HEK293T (cell line): ENCODE data around the gene PAPSS1.

Source experiments
- CTCF ChIA-PET: fragments of 350-600 bp; formaldehyde crosslinking; extraction: SDS; loops from one replicate; lab custom pipeline; 2021; ENCODE audit warnings: antibody characterized with exemption, inconsistent platforms; lab: Yijun Ruan, JAX
- POLR2A ChIA-PET: fragments of 350-600 bp; formaldehyde crosslinking; extraction: SDS; loops from one replicate; lab custom pipeline; 2020; ENCODE audit warnings: antibody characterized with exemption, inconsistent platforms; lab: Yijun Ruan, JAX
- DNase-seq: peaks from one replicate; pipeline ENCODE4 v3.0.0; 2012; ENCODE audit warnings: mixed read lengths; ENCODE audit errors: extremely low spot score
- ARNT ChIP-seq: fragments of 450-650 bp; IDR thresholded peaks from 2 replicates; pipeline ENCODE4 v1.6.1; 2017; ENCODE audit warnings: mild to moderate bottlenecking
- CTBP1 ChIP-seq: fragments of 450-650 bp; IDR thresholded peaks from 2 replicates; pipeline ENCODE4 v1.6.1; 2016; ENCODE audit warnings: borderline replicate concordance
- FOXA1 ChIP-seq: fragments of 450-650 bp; IDR thresholded peaks from 2 replicates; pipeline ENCODE4 v1.6.1; 2016; ENCODE audit warnings: mild to moderate bottlenecking
- FOXK2 ChIP-seq: fragments of 450-650 bp; IDR thresholded peaks from 2 replicates; pipeline ENCODE4 v1.6.1; 2016; ENCODE audit warnings: mild to moderate bottlenecking
- HDGF ChIP-seq: fragments of 450-650 bp; IDR thresholded peaks from 2 replicates; pipeline ENCODE4 v1.6.1; 2017; ENCODE audit warnings: antibody characterized with exemption, borderline replicate concordance
- L3MBTL2 ChIP-seq: fragments of 450-650 bp; conservative IDR thresholded peaks from 2 replicates; pipeline ENCODE4 v1.6.1; 2016; ENCODE audit warnings: mild to moderate bottlenecking
- LEF1 ChIP-seq: fragments of 450-650 bp; IDR thresholded peaks from 2 replicates; pipeline ENCODE4 v1.6.1; 2017; ENCODE audit warnings: mild to moderate bottlenecking, borderline replicate concordance
- PKNOX1 ChIP-seq: fragments of 450-650 bp; IDR thresholded peaks from 2 replicates; pipeline ENCODE4 v1.6.1; 2016
- SP1 ChIP-seq: fragments of 450-650 bp; IDR thresholded peaks from 2 replicates; pipeline ENCODE4 v1.6.1; 2017
- ZNF384 ChIP-seq: fragments of 450-650 bp; IDR thresholded peaks from 2 replicates; pipeline ENCODE4 v1.6.1; 2016

The PAPSS1 gene

GRCh38 chr4:107570952-107571351 is 149.1 kb downstream of the PAPSS1 start:
- TF ChIP-seq CTBP1 (no peak), LEF1 (no peak), L3MBTL2 (no peak), SP1 (no peak)
- DNase-seq: no peak
- CTCF ChIA-PET: interaction anchor here (0.6 kb wide), 1 partner anchor 22 kb away, joined by 3 read pairs; no protein-coding TSS in a partner anchor
- POLR2A ChIA-PET: no interaction called here

- no peak for DNase-seq
- ChIA-PET CTCF (no interaction called here), POLR2A (no interaction called here)
- TF ChIP-seq CTBP1: no peak
- TF ChIP-seq LEF1: no peak
- no peak for TF ChIP-seq SP1
- no peak for TF ChIP-seq ARNT
- no peak for TF ChIP-seq ZNF384
- TF ChIP-seq PKNOX1: no peak
- no peak for TF ChIP-seq FOXK2
- no peak for TF ChIP-seq HDGF
- no peak for TF ChIP-seq FOXA1
- TF ChIP-seq L3MBTL2: no peak
Observed at GRCh38 chr4:107564326-107564725, 155.7 kb downstream of the PAPSS1 start.
